ENCODE results near the gene WDR33. TPM values are rescaled to one million over a fixed set of nuclear protein-coding genes. Genes with fewer than 3 reads are reported as not detected.

WDR33 gene
- total RNA-seq, 4 donors from 2014 or later, result 54.4 to 95.8 (median 67.5) TPM

DNA sequence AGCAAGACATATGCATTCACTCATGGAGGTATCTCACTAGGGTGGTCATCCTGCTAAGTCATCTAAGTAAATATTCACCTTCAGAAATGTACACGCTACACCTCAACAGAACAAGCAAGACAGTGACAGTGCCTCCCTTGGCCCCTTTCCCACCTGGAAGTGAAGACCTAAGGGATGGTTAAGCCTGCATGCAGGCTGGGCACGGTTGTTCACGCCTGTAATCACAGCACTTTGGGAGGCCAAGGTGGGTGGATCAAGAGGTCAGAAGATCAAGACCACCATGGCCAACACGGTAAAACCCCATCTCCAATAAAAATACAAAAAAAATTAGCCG lies 140.0 kb downstream of the WDR33 start:
- 82 to 92% methylated on average over 5 of the region's 5 CpGs for WGBS, 2 donors
- H3K27me3 ChIP-seq, result no peaks in the 10 kb centered on the region
- intact Hi-C loops (cut with DNase I), result no loop called here
- no peaks in the 10 kb centered on the region for H3K9me3 ChIP-seq
- no peak overlapping the region for H3K27ac ChIP-seq
- no peak for TF ChIP-seq POLR2A (IDR thresholded peaks at IDR 0.05)
- TF ChIP-seq, protein P1, sequence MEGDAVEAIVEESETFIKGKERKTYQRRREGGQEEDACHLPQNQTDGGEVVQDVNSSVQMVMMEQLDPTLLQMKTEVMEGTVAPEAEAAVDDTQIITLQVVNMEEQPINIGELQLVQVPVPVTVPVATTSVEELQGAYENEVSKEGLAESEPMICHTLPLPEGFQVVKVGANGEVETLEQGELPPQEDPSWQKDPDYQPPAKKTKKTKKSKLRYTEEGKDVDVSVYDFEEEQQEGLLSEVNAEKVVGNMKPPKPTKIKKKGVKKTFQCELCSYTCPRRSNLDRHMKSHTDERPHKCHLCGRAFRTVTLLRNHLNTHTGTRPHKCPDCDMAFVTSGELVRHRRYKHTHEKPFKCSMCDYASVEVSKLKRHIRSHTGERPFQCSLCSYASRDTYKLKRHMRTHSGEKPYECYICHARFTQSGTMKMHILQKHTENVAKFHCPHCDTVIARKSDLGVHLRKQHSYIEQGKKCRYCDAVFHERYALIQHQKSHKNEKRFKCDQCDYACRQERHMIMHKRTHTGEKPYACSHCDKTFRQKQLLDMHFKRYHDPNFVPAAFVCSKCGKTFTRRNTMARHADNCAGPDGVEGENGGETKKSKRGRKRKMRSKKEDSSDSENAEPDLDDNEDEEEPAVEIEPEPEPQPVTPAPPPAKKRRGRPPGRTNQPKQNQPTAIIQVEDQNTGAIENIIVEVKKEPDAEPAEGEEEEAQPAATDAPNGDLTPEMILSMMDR (IDR thresholded peaks at IDR 0.05), result no peak
- H3K4me3 ChIP-seq (replicated peaks in 1 of 3), result no peak overlapping the region
- H3K4me1 ChIP-seq, result peaks cover 7 to 14% of the 10 kb centered on the region in 2 donors
- no peaks in the 10 kb centered on the region for H3K36me3 ChIP-seq
- DNase-seq, result no peak

DNA sequence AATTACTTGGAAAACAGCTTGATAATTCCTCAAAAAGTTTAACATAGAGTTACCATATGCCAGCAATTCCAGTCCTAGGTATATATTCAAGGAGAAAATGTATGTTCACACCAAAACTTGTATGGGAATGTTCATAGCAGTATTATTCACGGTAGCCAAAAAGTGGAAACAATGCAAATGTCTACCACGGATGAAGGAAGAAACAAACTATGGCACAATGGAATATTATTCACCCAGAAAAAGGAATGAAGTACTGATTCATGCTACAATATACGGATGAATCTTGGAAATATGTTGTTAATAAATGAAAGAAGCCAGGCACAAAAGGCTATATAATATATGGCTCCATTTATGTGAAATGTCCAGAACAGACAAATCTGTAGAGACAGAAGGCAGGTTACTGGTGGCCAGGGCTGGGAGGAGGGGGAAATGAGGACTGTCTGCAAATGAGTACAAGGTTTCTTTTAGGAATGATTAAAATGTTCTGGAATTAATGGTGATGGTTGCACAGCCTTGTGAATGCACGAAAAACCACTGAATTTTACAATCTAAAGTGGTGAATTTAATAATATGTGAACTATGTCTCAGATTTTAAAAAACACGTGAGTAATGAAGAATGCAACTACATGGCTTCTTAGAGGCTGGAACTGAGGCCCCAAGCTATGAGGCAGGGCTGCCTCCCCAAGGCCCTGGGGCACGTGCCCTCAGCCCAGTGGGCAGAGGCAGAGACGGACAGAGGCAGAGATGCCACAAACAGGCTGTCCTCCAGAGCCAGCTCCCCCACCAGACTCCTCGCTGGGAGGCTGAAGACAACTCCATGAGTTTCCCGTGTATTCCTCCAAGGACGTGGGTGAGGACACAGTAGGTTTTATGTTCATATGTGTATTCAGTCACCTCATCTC lies 140.7 kb downstream of the WDR33 start:
- DNase-seq, result no peak
- no peaks in the 10 kb centered on the region for H3K9me3 ChIP-seq
- intact Hi-C loops (cut with DNase I), result no loop called here

DNA sequence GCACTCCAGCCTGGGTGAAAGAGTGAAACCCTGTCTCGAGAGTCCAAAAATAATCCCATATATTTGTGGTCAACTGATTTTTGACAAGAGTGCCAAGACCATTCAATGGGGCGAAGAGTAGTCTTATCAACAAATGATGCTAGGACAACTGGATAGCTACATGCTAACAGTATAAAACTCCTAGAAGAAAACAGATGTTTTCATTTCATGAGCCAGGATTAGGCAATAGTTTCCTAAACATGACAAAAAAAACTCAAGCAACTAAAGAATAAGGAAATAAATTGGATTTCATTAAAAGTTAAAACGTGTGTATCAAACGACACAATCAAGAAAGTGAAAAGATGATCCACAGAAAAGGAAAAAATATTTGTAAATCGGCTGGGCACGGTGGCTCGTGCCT lies 141.9 kb downstream of the WDR33 start:
- WGBS, 2 donors, result 84 to 88% methylated on average over 7 of the region's 7 CpGs
- no peaks in the 10 kb centered on the region for H3K36me3 ChIP-seq

More for the DNA sequence above, 140.7 kb downstream of the WDR33 start:
- Histone ChIP-seq H3K27ac (no peak overlapping the region), H3K4me1 (peaks cover under 1 to 10% of the 10 kb centered on the region in 2 donors), H3K36me3 (no peaks in the 10 kb centered on the region), H3K4me3 (replicated peaks in 1 of 3) (no peak overlapping the region), H3K27me3 (no peaks in the 10 kb centered on the region)
- TF ChIP-seq POLR2A (IDR thresholded peaks at IDR 0.05), result no peak
- TF ChIP-seq, protein P1 (IDR thresholded peaks at IDR 0.05), result no peak
- 75 to 85% methylated on average over 10 of the region's 10 CpGs for whole genome bisulfite sequencing, 2 donors

DNA sequence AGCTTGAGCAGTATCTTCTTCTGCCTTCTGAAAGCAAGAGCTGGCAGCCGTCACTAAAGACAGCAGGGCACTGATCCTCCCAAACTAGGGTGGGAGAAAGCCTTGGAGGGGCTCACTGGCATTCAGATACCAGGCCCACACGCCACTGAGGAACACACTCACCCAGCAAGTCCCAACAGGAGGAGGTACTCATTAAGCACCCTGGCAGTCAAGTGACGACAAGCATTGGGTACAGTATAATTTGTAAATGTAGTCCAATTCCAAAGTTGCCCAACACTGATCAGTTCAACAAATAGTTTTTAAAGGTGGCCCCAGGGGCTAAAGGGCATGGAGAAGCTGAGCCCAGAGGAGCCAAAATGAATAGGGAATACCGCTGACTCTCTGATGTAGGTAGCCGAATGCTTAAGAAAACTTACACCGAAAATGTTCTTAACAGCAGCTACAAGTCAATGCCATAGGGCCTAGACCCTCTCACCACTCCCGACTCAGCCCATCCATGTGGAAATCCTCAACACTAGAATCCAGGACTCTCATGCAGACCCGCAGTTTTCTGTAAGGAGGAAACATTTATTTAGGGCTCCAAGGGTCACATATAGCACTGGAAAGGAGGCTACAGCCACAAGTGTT lies 145.6 kb downstream of the WDR33 start:
- H3K4me3 ChIP-seq (replicated peaks in 1 of 3), result no peak overlapping the region
- no peaks in the 10 kb centered on the region for H3K36me3 ChIP-seq
- H3K27ac ChIP-seq, result peak overlapping the region in 2 of 3 donors; percentile 65 to 70
- 89 to 96% methylated on average over 7 to 8 of the region's 8 CpGs for WGBS, 2 donors
- TF ChIP-seq, protein P1 (IDR thresholded peaks at IDR 0.05), result no peak
- TF ChIP-seq POLR2A (IDR thresholded peaks at IDR 0.05), result no peak
- peaks cover 0 to 30% of the 10 kb centered on the region in 2 donors for H3K4me1 ChIP-seq
- no peak for DNase-seq
- H3K27me3 ChIP-seq, result no peaks in the 10 kb centered on the region
- H3K9me3 ChIP-seq, result no peaks in the 10 kb centered on the region
- intact Hi-C loops (cut with DNase I), result no loop called here

More for the DNA sequence above, 141.9 kb downstream of the WDR33 start:
- TF ChIP-seq POLR2A (IDR thresholded peaks at IDR 0.05), result no peak
- TF ChIP-seq, protein P1 (IDR thresholded peaks at IDR 0.05), result no peak
- Histone ChIP-seq H3K4me1 (peaks cover 0 to 3% of the 10 kb centered on the region in 2 donors), H3K27me3 (no peaks in the 10 kb centered on the region), H3K27ac (no peak overlapping the region), H3K4me3 (replicated peaks in 1 of 3) (no peak overlapping the region), H3K9me3 (no peaks in the 10 kb centered on the region)
- intact Hi-C loops (cut with DNase I), result no loop called here
- DNase-seq, result no peak

DNA sequence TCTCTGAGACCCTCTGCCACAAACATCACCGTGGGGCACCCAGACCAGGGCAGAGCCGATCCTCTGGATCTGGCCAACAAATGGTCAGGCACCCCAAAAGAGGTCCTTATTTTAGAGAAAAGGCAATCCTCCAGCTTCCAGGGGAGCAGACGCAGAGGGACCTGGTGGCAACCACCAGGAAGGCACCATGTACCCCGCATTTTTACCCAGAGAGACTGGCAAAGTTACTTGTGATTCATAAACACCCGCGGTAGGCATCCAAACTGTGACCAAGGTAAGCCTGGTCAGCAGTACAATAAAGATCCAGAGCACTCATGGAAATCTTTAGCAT lies 146.1 kb downstream of the WDR33 start:
- no peak for DNase-seq
- intact Hi-C loops (cut with DNase I), result no loop called here
- H3K36me3 ChIP-seq, result no peaks in the 10 kb centered on the region
- H3K27ac ChIP-seq, result peak overlapping the region; percentile 15 to 70 (median 65)
- WGBS, 2 donors, result 79 to 96% methylated on average over 5 to 6 of the region's 6 CpGs
- no peaks in the 10 kb centered on the region for H3K9me3 ChIP-seq
- no peak overlapping the region for H3K4me3 ChIP-seq (replicated peaks in 1 of 3)
- H3K4me1 ChIP-seq, result peaks cover 0 to 30% of the 10 kb centered on the region in 2 donors
- no peaks in the 10 kb centered on the region for H3K27me3 ChIP-seq
- no peak for TF ChIP-seq POLR2A (IDR thresholded peaks at IDR 0.05)
- TF ChIP-seq, protein P1 (IDR thresholded peaks at IDR 0.05), result no peak
